ENCODE results near the gene STRA8.
A peak's percentile ranks its signal among the peaks of the same experiment; 100 is the strongest.

Gene STRA8, protein sequence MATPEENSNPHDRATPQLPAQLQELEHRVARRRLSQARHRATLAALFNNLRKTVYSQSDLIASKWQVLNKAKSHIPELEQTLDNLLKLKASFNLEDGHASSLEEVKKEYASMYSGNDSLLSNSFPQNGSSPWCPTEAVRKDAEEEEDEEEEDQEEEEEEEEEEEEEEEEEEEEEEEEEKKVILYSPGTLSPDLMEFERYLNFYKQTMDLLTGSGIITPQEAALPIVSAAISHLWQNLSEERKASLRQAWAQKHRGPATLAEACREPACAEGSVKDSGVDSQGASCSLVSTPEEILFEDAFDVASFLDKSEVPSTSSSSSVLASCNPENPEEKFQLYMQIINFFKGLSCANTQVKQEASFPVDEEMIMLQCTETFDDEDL

DNA sequence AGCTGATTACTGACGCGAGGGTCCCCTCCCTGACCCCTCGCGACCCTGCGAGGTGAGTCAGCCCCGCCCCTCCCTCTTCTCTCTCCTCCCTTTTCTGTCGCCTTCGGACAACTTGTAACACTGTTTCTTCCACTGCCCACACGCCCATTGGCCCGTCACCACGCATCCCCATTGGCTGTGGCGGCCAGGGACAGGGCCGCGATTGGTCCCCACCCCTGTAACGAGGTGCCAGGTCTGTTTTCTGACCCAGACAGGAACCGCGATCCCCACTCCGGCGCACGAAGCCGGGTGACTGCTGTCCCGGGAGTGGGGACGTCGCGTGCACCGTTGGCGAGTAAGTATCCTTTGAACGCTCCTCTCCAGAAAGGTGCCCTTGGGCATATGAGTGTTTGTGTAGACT, at the start of gene STRA8:
Gene STRA8, plus strand, starts transcription at position 269 of the 400 bp plus-strand sequence. CDS start 6,687 bp downstream, outside the sequence.
- DNase-seq: no peak

DNA sequence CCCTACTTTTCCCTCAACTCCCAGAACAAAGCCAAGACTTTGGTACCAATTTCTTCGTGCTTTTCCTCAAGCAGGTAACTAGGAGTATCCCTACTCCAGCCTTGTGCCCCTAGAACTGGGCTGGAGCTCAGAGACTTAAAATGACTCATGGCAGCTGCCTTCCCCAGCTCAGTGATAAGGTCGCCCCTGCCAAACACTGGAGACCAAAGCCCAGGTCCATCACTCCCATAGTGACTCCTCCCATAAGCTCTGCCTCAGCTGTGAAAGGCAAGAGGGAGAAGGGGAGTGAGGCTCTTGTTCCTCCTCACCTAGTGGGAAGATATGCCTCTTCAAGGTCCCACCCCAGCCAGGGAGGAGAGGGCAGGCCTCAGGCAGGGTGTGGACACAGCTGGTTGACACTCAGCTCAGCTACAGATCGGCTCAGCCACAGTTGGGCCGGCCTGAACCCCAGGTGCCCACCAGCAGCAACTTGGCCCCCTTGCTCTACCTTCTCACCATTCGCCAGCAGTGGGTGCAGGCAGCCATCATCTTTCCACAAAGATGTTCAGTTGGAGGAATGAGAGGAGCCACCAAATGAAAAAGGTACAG, 49.3 kb upstream of the STRA8 start:
- no peak for DNase-seq

DNA sequence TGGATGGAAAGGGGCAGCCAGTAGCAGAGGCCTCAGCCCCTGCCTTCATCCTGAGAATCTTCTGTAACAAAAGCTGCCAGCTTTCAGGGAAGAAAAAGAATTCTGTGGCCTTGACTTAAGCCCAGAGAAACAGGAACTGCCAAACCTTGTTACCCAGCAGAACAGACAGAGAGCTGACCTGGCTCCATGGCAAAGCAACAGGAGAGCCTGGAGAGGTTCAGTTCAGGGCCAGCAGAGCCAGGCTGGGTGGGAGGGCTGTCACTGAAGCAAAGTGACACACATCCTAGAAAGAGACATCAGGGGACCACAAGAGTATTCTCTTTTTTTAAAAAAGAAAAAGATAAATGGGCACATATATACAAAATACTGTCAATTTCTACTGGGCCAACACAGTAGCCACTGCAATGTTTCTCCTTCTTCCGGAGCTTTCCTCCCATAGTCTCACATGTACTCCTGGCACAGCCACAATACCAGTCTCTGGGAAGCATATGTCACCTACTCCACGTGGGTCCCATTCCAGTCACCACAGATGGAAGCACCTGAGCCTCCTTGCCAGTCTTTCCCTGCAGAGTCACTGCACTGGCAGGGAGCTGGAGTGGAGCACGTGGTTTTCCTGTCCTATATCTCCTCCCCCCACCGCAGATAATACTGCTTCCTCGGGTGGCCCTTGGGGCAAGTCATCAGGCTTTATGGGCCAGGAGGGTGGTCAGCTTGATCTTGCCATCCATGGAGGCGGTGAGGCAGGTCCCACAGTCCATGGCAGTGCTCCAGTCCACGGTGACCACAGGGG, 48.0 kb upstream of the STRA8 start:
- no peak for DNase-seq

DNA sequence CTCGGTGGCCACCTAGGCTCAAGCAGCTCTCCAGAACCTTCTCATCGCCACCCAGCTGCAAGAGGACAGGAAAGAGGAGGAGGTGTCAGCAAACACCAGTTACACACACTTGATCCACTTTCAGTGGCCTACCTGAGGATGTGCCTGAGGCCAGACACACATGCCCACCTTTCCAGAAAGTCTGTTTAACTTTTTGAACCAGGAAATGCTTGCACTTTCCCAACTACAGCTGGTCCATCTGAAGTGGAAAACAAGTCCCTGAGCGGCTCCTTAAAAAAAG, 47.4 kb upstream of the STRA8 start:
- DNase-seq: no peak

DNA sequence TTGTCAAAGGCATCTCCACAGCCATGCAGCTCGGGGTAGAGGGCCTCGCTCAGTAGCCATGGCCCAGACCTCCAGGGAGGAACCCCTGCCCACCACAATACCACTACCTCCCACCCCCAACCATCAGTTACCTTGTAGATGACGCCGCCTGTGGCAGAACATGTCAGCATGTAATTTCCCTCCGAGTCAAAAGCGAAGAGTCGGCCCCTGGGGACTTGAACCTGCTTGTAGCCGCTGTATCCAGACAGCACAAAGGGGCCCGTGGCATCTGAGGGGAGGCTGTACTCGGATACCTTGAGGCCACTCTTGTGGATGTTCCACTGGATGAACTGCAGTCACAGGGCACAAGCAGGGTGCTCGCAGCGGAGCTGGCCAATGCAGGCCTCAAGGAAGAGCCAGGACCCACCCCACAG, 46.8 kb upstream of the STRA8 start:
- DNase-seq: no peak

DNA sequence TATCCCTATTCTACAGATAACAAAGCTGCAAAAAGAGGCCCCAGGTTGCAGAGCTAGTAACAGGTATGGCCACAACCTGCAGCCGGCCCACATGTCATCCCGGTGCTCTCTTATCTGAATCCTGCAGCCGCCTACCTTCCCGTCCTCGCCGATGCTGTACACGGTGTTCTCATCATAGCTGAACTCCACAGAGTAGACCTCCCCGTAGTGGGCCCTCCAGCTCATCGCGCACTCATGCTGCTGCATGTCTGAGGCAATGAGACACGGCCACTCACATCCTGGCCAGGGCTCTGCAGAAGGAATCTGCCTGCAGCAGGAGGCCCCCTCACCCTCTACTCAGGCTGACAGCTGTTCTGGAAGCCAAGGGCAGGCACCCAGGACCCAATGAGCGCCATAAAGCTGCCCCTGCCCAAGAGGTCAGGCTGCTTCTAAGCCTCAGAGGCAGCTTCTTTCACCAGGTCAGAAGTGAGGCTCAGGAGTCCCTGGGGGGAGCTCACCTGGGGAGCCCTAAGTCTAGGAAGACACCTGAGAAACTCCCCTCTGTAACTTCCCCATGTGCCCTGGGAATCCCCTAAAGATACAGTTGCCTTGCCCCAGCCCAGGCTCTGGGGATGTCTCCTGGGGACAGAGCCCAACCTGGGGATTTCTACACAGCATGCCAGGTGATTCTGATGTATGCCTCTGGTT, 45.2 kb upstream of the STRA8 start:
- DNase-seq: no peak

DNA sequence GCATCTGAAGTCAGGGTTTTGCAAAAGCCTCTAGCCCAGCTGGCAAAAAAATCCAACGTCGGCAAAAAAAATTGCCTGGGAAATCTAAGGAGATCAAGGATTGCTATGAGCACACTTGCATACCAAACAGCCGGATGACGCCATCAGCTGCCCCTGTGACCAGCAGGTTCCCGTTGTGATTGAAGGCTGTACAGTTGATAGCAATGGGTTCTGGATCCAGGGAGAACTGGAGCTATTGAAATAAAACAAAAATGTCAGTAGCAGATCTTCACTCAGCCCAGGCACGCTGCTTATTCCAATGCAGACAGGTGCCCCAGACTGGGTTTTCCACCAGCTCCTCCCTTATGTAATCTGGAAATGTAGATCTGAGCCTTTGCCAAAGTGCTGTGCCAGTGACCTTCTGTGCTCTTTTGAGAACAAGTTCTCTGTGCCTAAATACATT, 44.4 kb upstream of the STRA8 start:
- no peak for DNase-seq

DNA sequence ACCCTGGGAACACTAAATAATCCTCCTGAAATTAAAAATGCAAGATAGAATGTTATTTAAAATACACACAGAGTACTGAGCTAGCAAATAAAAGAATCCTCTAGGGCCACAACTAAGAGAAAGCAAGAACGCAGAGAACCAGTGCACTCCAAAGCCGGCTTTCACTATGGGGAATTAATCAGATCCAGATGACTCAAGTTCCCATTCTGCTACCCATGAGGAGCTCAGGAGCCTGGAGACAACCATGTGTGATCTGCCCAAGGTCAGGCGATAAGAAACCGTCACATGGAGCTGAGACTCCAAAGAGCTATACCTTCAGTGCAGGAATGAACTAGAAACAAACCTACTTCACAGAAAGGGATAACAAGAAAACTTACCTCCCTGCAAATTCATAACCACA, 43.7 kb upstream of the STRA8 start:
- DNase-seq: no peak

DNA sequence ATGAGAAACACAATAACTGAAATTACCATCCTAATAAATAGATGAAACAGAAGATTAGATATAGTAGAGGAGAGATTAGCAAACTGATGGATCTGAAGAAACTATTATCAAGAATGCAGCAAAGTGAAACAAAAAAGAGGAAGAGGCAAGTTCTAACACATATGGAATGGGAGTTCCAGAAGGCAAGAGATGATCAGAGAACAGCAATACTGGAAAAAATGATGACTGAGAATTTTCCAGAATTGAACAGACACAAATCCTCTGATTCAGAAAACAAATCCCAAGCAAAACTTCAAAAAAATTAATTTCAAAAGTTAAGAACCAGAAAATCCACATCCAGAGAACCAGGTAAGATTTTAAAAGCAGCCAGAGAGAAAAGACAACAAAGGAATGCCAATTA, 42.9 kb upstream of the STRA8 start:
- DNase-seq: no peak

DNA sequence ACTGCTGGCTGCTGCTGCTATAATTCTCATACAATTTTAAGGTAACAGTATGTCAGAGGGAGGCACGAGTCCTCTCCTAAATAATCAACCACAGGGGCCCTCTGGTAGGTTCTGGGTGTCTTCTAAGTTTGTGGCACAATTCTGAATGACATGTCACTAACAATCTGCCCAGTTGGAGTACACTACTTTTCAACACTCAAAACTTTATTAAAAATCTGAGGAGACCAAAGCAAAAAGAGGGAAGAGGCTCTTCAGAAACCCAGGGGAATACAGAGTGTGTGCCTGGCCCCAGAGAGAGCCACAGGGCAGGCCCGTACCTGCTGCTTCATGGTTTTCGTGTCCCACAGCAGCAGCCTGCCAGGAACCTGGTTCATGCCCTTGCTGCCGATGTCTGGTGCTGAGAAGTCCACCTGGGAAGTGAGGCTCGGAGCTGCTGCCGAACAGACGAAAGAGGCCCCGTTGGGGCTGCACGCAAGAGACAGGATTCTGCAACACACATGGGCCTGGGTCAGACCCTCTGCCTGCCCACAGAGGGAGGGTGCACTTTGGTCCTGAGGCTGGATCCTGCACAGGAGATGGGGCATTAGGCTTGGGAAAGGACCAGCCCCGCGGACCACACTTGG, 40.6 kb upstream of the STRA8 start:
- DNase-seq: no peak

DNA sequence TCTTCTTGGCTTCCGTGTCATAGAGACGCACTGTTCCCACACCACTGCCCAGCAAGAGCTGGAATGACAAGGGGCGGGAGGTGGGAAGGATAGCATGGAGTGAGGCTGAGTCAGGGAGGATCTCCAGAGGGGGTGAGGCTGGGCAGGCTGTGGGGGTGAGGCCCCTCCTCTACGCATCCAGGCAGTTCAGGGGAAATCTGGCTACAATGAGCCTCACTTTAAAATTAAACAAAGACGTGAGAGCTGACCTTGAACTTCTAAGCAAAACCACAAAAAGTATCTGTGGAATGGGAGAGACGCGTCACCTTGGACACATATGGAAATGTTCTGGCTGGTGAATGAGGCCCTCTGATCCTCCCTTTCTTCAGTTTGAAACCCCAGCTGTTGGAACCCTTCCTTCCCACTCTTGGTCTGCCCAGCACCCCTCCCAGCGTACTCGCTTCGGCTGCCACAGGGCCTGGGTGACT, 40.0 kb upstream of the STRA8 start:
- no peak for DNase-seq

DNA sequence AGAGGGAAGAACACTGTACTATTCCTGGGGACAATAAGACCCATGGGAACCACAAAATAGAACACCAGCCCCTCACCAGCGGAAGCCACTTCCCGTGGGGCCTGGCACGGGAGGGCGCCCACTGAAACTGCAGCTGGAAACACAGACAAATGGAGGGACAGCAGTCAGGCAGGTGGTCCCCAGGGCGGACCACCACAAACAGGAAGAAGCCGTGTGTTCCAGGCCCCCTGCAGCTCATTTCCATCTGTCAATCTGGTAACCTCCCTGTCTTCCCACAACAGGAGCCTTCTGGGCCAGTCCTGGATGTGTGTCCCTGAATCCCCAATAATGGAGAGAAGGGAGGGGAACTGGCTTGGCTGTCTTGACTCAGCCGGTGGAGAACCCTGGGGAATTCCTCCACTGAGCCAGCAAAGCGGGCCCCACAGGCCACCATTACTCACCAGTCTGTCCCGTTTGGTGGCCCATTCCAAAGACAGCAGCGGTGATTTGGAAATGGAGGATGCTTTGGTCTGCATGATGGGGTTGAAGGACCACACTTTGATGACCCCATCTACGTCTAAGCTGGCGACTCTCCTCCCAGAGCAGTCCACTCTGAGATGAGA, 39.0 kb upstream of the STRA8 start:
- DNase-seq: no peak

DNA sequence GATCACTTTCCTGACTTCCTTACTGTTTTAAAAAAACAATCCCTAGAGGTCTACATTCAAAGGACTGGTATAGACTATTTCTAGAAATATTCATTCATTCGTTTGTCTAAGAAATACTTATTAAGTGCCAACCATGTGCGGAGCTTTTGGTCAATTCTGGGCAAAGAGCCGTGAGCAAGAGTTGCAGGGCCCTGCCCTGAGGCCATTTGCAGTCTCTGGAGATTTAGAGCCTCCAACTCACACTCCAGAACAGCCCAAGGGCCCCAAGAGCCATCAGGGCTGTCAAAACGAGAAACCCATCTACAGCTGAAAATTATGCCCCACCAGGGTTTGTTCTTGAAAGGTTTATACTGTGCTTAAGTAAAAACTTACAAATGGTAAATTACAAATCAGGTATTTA, 38.5 kb upstream of the STRA8 start:
- no peak for DNase-seq

DNA sequence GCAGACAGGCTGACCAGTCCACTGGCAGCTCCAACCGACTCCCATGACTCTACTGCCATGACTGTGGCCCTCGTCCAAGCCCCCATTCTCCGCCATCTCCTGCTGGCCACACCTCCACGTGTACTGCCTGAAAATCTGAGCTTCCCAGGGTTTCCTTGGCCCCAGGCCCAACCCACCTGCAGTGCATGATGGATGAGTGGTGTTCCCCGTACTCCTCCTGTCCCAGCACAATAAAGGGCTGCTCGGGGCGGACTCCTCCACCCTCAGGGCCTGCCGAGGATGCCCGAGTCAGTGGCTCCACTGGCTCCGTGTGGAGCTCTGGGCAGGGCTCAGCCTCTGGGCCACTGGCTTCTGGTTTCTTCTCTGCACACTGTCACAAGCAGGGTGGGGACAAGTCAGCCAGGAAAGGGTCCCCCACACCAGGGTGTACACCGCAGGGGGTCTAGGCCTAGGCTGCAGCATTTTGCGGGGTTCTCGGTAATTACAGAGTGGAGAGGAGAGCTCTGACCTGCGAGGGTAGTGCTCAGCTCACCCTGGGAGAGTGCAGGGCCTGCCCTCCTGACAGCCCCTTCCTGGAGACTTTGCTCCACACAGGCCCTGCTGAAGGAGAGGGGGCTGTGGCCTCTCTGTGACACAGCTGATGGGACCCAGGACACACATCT, 37.5 kb upstream of the STRA8 start:
- no peak for DNase-seq

DNA sequence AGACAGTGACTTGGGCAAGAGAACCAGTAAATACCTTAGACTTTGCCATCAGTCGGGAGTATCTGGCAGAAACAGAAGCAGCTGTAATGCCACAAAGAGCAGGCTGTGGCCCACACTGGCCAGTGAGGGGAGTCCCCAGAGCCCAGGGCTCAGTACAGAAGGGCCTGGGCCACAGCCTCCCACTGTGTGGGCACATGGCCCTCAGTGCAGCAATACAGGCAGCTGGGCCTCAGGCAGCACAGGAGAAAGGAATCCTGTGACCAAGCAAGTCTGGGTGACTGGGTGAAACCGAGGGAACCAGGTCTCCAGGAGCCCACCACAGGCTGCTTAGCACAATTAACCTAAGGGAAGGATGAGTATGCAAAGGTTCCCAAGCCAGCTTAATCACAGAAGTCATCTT, 36.3 kb upstream of the STRA8 start:
- no peak for DNase-seq

DNA sequence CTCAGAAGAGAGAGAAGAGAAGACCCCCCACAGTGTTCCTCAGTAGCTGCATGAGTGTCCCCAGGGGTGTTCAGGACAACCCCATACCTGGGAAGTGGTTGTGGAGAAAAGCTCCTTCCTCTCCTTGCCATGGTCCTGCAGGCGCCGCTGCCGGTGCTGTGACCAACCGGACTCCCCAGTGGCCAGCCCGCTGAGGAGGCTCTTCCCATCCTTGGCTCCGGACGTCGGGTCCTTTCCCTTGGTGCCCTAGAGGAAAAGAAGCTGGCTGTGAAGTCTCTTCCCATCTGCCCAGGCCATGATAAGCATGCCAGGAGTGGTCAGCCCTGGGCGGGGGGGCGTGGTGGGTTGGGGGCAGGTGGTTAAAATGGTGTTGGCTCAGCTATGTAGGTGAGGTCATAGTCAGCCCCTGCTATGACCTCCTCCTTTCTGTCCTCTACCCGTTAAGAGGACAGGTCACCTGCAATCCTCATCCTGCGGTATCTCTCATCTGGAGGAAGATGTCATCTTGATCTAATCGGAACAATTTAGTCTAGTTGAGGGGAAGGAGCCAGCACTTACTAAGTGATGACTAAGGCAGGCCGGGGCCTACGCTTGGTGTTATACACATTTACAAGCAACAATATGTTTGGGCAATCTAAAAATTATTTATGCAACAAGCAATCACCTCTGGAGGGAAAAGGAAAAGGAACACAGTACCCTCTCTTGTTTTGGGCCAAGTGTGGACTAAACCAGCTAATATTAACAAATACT, 35.6 kb upstream of the STRA8 start:
- DNase-seq: no peak

DNA sequence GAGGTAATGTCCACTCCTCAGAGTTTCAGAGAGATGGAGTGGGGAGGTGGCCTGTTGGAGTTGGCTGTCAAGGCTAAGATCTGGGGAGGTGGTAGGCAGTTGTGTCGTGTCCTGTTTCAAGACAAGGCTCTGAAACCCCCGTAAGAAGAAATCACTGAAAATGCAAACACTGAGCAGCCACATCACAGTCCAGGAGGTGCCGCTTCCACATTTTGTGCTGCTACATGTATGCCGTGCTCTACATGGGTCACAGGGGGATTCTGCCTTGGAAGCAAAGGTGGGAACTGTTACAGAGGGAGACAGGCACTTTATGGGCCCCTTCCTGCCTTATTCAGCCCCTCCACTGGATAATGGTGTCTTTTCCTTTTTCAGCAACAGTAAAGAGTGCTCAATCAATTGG, 34.2 kb upstream of the STRA8 start:
- DNase-seq: no peak

DNA sequence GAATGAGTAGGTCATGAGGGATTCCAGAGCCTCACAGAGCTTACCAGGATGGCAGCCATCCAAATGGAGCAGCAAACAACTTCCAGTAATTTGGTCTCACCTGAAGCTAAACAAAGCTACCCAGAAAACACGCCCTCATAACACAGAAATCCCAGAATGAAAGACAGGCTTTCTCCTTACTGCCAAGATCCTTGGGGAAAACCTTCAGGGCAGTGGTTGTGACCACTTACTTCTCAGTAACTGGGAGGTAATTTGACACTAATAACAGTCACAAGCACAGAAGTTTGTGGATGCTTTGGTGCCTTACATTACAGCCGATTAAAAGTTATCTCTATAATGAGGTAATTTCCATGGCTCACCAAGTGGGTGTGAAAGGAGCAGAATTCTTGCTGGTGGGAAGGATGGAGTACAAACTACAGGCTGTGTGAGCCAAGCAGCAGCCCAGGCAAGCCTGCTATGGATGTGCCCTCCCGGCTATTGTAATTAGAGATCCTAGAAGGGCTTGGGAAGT, 32.8 kb upstream of the STRA8 start:
- DNase-seq: peak; percentile 87

DNA sequence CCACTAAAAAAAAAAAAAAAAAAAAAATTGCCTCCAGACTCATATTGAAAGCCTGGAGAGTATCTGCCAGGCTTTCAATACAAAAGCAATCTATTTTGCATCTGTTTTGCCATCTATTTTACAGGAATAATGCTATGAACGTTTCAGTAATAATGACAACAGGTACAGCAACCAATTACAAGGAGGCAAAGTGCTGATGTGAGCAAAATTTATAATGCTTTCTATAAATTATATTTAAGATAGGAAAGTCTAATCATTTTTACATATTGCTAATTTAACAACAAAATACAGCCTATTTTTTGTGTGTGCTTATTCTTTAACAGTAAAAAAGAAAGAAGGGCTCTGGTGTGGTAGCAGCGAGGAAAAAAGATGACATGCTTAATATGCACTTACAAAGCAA, 32.3 kb upstream of the STRA8 start:
- DNase-seq: no peak

DNA sequence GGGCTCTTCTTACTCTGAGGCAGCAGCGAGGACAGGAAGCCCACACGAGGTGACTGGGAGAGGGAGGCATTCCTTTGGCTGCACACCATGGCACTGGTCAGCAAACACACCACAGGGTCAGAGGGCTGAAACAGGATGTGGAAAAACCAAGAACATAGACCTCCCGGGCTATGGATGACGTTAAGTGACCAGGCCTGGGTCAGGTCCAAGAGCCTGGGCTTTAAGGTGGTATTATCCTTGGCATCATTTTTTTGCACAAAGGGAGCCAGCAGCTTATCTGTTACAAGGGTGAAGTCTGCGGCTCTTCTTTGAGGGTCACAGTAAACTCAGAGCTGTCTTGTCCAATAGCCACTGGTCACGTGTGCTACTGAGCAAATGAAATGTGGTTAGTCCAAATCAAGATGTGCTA, 29.3 kb upstream of the STRA8 start:
- no peak for DNase-seq

DNA sequence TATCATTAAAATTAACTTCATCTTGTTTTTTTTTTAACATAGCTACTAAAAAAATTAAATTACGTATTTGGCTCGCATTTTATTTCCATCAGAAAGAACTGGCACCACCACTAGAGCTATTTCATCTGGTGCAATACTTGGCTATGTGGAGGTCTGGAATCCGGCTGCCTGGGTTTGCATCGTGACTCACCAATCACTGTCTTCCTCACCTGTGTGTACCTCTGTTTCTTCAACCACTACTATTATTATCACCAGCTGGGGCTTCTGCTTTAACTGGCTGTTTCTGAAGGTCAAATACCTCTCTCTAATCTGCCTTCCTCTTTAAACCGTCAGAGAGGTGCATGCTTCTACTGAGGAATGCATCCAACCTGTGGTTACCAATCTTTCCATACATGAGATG, 28.8 kb upstream of the STRA8 start:
- DNase-seq: no peak

All from NCI-H69 (cell line).